ENCODE data around the gene OR1F1.
A peak's percentile ranks its signal among the peaks of the same experiment; 100 is the strongest.

The OR1F1 gene

DNA sequence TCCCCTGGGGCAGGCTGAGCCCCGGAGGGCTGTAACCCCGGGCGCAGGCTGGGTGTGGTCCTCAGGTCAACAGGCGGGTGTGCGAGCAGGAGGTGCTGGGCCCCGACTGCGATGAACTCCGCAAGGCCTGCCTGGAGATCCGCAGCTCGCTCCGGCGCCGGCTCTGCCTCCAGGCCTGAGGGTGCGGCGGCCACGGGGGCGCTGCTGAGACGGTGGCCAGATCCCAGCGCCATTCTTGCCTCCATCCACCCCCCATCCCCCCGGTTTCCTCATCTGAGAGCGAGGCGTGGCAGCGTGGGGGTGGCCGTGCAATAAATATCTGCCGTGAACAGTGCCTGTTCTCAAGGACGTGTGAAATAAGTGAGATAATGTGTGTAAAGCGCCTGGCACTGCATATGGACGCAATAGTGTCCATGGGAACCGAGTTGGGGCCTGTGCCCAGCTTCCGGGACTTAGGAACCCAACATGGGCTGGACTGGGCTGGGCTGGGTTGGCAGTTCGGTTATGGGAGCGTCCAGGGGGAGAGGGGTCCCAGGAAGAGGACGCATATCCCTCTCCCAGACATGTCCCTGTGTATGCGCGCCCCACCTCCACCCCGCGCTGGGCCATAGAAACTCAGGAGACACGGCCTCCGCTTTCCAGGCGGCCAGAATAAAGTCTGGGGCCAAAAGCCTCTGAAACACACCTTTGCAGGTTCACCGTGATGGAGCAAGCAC lies 38.2 kb upstream of the OR1F1 start:
- peak overlapping the region; percentile 66 for H3K27ac ChIP-seq
- H3K9me3 ChIP-seq (ENCODE audit: control insufficient read depth, low read length) = no peaks in the 10 kb centered on the region
- H3K27me3 ChIP-seq (ENCODE audit: control insufficient read depth, insufficient read depth, low read length) = no peaks in the 10 kb centered on the region
- H3K4me1 ChIP-seq = peaks cover 2% of the 10 kb centered on the region
- peak overlapping the region; percentile 79 for H3K4me2 ChIP-seq (ENCODE audit: low read length)
- H3K9ac ChIP-seq = peak overlapping the region; percentile 74
- peak overlapping the region; percentile 93 for H2AFZ ChIP-seq
- H3K4me3 ChIP-seq (ENCODE audit: low read depth, low read length) = peak overlapping the region; percentile 66
- H3K79me2 ChIP-seq = no peaks in the 10 kb centered on the region
- TF ChIP-seq, protein P1, sequence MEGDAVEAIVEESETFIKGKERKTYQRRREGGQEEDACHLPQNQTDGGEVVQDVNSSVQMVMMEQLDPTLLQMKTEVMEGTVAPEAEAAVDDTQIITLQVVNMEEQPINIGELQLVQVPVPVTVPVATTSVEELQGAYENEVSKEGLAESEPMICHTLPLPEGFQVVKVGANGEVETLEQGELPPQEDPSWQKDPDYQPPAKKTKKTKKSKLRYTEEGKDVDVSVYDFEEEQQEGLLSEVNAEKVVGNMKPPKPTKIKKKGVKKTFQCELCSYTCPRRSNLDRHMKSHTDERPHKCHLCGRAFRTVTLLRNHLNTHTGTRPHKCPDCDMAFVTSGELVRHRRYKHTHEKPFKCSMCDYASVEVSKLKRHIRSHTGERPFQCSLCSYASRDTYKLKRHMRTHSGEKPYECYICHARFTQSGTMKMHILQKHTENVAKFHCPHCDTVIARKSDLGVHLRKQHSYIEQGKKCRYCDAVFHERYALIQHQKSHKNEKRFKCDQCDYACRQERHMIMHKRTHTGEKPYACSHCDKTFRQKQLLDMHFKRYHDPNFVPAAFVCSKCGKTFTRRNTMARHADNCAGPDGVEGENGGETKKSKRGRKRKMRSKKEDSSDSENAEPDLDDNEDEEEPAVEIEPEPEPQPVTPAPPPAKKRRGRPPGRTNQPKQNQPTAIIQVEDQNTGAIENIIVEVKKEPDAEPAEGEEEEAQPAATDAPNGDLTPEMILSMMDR (IDR thresholded peaks at IDR 0.05) = no peak
- H3K36me3 ChIP-seq (ENCODE audit: control insufficient read depth, insufficient read depth, low read length) = no peaks in the 10 kb centered on the region

DNA sequence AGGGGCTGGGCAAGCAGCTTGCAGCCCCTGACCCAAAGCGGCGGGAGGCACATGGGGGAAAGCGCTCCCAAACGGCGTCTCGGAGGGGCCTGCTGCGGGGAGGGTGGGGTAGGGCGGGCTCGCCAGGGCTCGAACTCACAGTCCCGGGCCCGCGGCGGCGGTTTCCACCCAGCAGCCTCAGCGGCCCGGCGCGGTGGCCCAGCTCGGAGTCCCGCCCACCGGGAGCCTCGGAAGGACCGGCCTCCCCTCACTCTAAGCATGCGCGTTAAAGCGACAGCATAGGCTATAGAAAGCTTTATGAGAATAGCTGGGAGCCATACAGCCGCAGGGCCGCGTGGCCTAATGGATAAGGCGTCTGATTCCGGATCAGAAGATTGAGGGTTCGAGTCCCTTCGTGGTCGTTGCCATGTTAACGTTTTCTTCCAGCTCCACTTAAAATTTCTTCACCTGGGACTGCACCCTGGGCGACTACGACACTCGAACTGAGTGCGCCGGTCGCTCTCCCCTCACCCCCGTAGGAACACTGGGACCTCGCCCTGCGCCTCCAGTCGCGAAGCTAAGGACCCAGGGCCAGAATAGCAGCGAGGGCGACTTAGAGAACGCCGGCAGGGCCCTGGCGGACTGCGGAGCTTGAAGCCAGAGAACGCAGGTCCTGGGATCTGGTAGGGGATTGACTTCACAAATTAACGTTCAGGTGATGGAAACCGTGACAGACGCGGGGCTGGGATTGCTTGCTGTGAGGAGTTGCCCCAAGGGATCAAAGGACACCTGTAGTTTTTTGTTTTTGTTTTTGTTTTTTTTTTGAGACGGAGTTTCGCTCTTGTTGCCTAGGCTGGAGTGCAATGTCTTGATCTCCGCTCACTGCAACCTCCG lies 37.4 kb upstream of the OR1F1 start:
- H3K4me3 ChIP-seq (ENCODE audit: low read depth, low read length) = peak overlapping the region; percentile 66
- H3K79me2 ChIP-seq = no peaks in the 10 kb centered on the region
- H3K9me3 ChIP-seq (ENCODE audit: control insufficient read depth, low read length) = no peaks in the 10 kb centered on the region
- no peaks in the 10 kb centered on the region for H3K27me3 ChIP-seq (ENCODE audit: control insufficient read depth, insufficient read depth, low read length)
- peak overlapping the region; percentile 93 for H2AFZ ChIP-seq
- no peaks in the 10 kb centered on the region for H3K36me3 ChIP-seq (ENCODE audit: control insufficient read depth, insufficient read depth, low read length)
- TF ChIP-seq, protein P1 (IDR thresholded peaks at IDR 0.05) = no peak
- H3K4me1 ChIP-seq = no peaks in the 10 kb centered on the region
- H3K27ac ChIP-seq = peak overlapping the region; percentile 82
- peak overlapping the region; percentile 74 for H3K9ac ChIP-seq
- peak overlapping the region; percentile 79 for H3K4me2 ChIP-seq (ENCODE audit: low read length)

DNA sequence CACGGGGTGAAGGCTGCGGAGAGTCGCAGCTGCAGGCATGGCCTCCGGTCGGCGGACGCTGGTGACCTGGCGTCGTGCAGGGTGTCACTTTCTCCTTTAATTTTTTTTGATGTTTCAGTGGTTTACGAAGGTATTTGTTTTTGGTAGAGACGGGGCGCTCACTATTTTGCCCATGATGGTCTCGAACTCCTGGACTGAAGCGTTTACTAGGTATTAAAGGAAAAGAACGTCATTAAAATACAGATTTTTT lies 36.1 kb upstream of the OR1F1 start:
- no peaks in the 10 kb centered on the region for H3K9me3 ChIP-seq (ENCODE audit: control insufficient read depth, low read length)
- peak overlapping the region; percentile 76 for H3K4me2 ChIP-seq (ENCODE audit: low read length)
- H3K36me3 ChIP-seq (ENCODE audit: control insufficient read depth, insufficient read depth, low read length) = no peaks in the 10 kb centered on the region
- no peak overlapping the region for H3K27ac ChIP-seq
- H3K4me1 ChIP-seq = no peaks in the 10 kb centered on the region
- TF ChIP-seq, protein P1 (IDR thresholded peaks at IDR 0.05) = no peak
- H3K9ac ChIP-seq = no peak overlapping the region
- peak overlapping the region; percentile 41 for H3K4me3 ChIP-seq (ENCODE audit: low read depth, low read length)
- H3K79me2 ChIP-seq = no peaks in the 10 kb centered on the region
- H3K27me3 ChIP-seq (ENCODE audit: control insufficient read depth, insufficient read depth, low read length) = no peaks in the 10 kb centered on the region
- H2AFZ ChIP-seq = peak overlapping the region; percentile 50

DNA sequence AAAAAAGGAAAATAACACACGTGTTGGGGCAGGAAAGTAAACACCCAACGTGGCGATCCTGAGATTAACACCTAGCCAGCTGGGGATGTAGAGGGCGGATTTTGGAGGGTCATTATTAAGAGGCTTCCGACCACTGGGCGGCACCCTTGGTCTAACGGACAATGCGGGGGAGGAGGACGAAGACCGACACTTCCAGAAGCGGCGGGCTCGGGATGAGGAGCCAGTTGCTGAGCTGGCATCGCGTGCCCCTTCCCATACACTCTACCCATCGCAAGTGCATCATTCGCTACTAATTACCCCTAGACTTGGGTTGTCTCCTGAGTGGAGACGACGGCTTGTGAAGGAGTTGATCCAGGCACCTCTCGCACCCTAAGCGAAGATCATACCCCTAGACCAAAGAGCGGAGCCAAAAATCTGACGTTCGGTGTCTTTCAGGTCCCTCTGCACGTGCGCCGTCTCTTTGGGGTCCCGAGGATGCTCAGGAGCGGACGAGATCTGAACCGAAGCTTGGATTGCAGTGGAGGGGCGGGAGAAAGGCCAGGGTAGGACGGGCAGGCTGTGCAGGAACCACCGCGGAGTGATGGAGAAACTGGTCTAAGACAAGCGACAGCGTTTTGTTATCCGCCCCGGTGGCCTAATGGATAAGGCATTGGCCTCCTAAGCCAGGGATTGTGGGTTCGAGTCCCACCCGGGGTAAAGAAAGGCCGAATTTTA lies 35.6 kb upstream of the OR1F1 start:
- Histone ChIP-seq H3K9me3 (ENCODE audit: control insufficient read depth, low read length) (no peaks in the 10 kb centered on the region), H3K4me1 (no peaks in the 10 kb centered on the region), H3K36me3 (ENCODE audit: control insufficient read depth, insufficient read depth, low read length) (no peaks in the 10 kb centered on the region), H2AFZ (peak overlapping the region; percentile 50), H3K27ac (no peak overlapping the region), H3K4me2 (ENCODE audit: low read length) (peak overlapping the region; percentile 76), H3K27me3 (ENCODE audit: control insufficient read depth, insufficient read depth, low read length) (no peaks in the 10 kb centered on the region), H3K79me2 (no peaks in the 10 kb centered on the region), H3K4me3 (ENCODE audit: low read depth, low read length) (peak overlapping the region; percentile 41), H3K9ac (no peak overlapping the region)
- TF ChIP-seq, protein P1 (IDR thresholded peaks at IDR 0.05) = peak; percentile 32

All from parathyroid adenoma (tissue), 2 donors.